Measurements from ENCODE around the gene ZNF451. TPM values are rescaled to one million over a fixed set of nuclear protein-coding genes. Genes with fewer than 3 reads are reported as not detected.

ZNF451 gene
- polyA plus RNA-seq, 1 of the 3 experiments (the other 2 are of a cell fraction), result 8.5 TPM

GRCh38 chr6:57177545-57178265 is 87.7 kb downstream of the ZNF451 start:
- Histone ChIP-seq H3K9ac (no peak overlapping the region), H2AFZ (ENCODE audit: low read depth) (no peak overlapping the region), H3K79me2 (ENCODE audit: insufficient read depth) (peaks cover 86% of the 10 kb centered on the region)

GRCh38 chr6:57180596-57180995 is 90.6 kb downstream of the ZNF451 start:
- H2AFZ ChIP-seq (ENCODE audit: low read depth), result no peak overlapping the region
- no peaks in the 10 kb centered on the region for H3K9me2 ChIP-seq
- H3K36me3 ChIP-seq (replicated peaks in 1 of 2; ENCODE audit: control insufficient read depth in 1 of 2, insufficient read depth in 2 of 2, low read length in 1 of 2), result peaks cover 52 to 63% of the 10 kb centered on the region in 2 experiments
- H3F3A ChIP-seq (replicated peaks; ENCODE audit: insufficient read depth), result peaks cover 32% of the 10 kb centered on the region
- no peaks in the 10 kb centered on the region for H4K20me1 ChIP-seq (ENCODE audit: insufficient read depth)
- no peaks in the 10 kb centered on the region for H3K27me3 ChIP-seq (ENCODE audit: insufficient read depth)
- H3K4me2 ChIP-seq, result no peak overlapping the region
- WGBS (ENCODE audit: low lambda C conversion rate), result 93% methylated on average over 3 of the region's 3 CpGs
- DNase-seq, result no peak
- ChIA-PET POLR2A (no interaction called here), CTCF (no interaction called here)
- H3K79me2 ChIP-seq (ENCODE audit: insufficient read depth), result peaks cover 58% of the 10 kb centered on the region
- H3K4me1 ChIP-seq (ENCODE audit: control insufficient read depth in 1 of 2, insufficient read depth in 2 of 2, low read depth in 1 of 2, low read length in 1 of 2), result no peaks in the 10 kb centered on the region; a peak in 1 of 4 replicates
- H3K9me3 ChIP-seq, result no peaks in the 10 kb centered on the region
- H3K9ac ChIP-seq, result no peak overlapping the region
- no peak overlapping the region for H3K27ac ChIP-seq (ENCODE audit: low read depth in 2 of 2, low read length in 1 of 2)
- TF ChIP-seq TAF1 (IDR thresholded peaks at IDR 0.05; ENCODE audit: borderline replicate concordance, low read depth, low read length), result no peak
- TF ChIP-seq, protein P1, sequence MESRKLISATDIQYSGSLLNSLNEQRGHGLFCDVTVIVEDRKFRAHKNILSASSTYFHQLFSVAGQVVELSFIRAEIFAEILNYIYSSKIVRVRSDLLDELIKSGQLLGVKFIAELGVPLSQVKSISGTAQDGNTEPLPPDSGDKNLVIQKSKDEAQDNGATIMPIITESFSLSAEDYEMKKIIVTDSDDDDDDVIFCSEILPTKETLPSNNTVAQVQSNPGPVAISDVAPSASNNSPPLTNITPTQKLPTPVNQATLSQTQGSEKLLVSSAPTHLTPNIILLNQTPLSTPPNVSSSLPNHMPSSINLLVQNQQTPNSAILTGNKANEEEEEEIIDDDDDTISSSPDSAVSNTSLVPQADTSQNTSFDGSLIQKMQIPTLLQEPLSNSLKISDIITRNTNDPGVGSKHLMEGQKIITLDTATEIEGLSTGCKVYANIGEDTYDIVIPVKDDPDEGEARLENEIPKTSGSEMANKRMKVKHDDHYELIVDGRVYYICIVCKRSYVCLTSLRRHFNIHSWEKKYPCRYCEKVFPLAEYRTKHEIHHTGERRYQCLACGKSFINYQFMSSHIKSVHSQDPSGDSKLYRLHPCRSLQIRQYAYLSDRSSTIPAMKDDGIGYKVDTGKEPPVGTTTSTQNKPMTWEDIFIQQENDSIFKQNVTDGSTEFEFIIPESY (IDR thresholded peaks at IDR 0.05; ENCODE audit: borderline replicate concordance, low read depth), result no peak
- TF ChIP-seq, protein P2, sequence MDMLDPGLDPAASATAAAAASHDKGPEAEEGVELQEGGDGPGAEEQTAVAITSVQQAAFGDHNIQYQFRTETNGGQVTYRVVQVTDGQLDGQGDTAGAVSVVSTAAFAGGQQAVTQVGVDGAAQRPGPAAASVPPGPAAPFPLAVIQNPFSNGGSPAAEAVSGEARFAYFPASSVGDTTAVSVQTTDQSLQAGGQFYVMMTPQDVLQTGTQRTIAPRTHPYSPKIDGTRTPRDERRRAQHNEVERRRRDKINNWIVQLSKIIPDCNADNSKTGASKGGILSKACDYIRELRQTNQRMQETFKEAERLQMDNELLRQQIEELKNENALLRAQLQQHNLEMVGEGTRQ (IDR thresholded peaks at IDR 0.05; ENCODE audit: borderline replicate concordance, low read depth, low read length), result no peak
- no peak overlapping the region for H3K4me3 ChIP-seq (ENCODE audit: low read depth in 2 of 2, low read length in 1 of 2)

More at GRCh38 chr6:57177545-57178265, 87.7 kb downstream of the ZNF451 start:
- H3F3A ChIP-seq (replicated peaks; ENCODE audit: insufficient read depth), result peaks cover 40% of the 10 kb centered on the region
- peaks cover 0 to 12% of the 10 kb centered on the region in 2 experiments; a peak in 2 of 4 replicates for H3K4me1 ChIP-seq (ENCODE audit: control insufficient read depth in 1 of 2, insufficient read depth in 2 of 2, low read depth in 1 of 2, low read length in 1 of 2)
- CTCF ChIA-PET, result interaction anchor here (1.1 kb wide), 2 partner anchors 11 to 12 kb away, joined by 3 to 4 read pairs; no protein-coding TSS in a partner anchor
- no peak for DNase-seq
- H3K27me3 ChIP-seq (ENCODE audit: insufficient read depth), result no peaks in the 10 kb centered on the region
- H3K9me3 ChIP-seq, result no peaks in the 10 kb centered on the region
- TF ChIP-seq, protein P1 (IDR thresholded peaks at IDR 0.05; ENCODE audit: borderline replicate concordance, low read depth), result no peak
- TF ChIP-seq CHD2 (IDR thresholded peaks at IDR 0.05; ENCODE audit: low read length, partially characterized antibody), result no peak
- no peak overlapping the region for H3K4me2 ChIP-seq
- H3K36me3 ChIP-seq (replicated peaks in 1 of 2; ENCODE audit: control insufficient read depth in 1 of 2, insufficient read depth in 2 of 2, low read length in 1 of 2), result peaks cover 26 to 47% of the 10 kb centered on the region in 2 experiments
- no peak overlapping the region; a peak in 1 of 4 replicates for H3K27ac ChIP-seq (ENCODE audit: low read depth in 2 of 2, low read length in 1 of 2)
- H3K4me3 ChIP-seq (ENCODE audit: low read depth in 2 of 2, low read length in 1 of 2), result no peak overlapping the region
- no peaks in the 10 kb centered on the region for H4K20me1 ChIP-seq (ENCODE audit: insufficient read depth)
- no peaks in the 10 kb centered on the region for H3K9me2 ChIP-seq
- WGBS (ENCODE audit: low lambda C conversion rate), result 93% methylated on average over 11 of the region's 11 CpGs
- POLR2A ChIA-PET, result no interaction called here
